Mononuclear cell (primary cell): ENCODE results near the gene PTPN11. TPM values are rescaled to one million over a fixed set of nuclear protein-coding genes. Genes with fewer than 3 reads are reported as not detected.
"Not testable (repeated sequence)": the region's sequence is repeated elsewhere in the genome, so short reads cannot be mapped to it uniquely, and the experiment has no call there.

Experiments
- H3K27me3 ChIP-seq: 2 replicates; pipeline ENCODE4 v1.6.0; 2011; ENCODE audit warnings: low read length, control low read depth; ENCODE audit not compliant: insufficient read depth
- H3K4me1 ChIP-seq: 2 replicates; pipeline ENCODE4 v1.5.1; 2011; ENCODE audit warnings: mild to moderate bottlenecking, low read length, control low read depth; ENCODE audit not compliant: insufficient read depth
- H3K4me3 ChIP-seq: 2 replicates; pipeline ENCODE4 v1.5.1; 2011; ENCODE audit warnings: mild to moderate bottlenecking, low read length, moderate library complexity
- H3K9me3 ChIP-seq: 2 replicates; pipeline ENCODE4 v1.5.1; 2011; ENCODE audit warnings: low read depth, mild to moderate bottlenecking, control low read depth, low read length
- total RNA-seq: library from RNA; depleted of rRNA; stranded (reverse); fragments of >200 nt; gene quantifications from one replicate; pipeline ENCODE4 v1.2.3, GENCODE V29; 2012

The PTPN11 gene
- total RNA-seq, 1 donor = 49.2 TPM

GRCh38 chr12:112401054-112401453 lies 17.7 kb upstream of the PTPN11 start:
- no peaks in the 10 kb centered on the region for H3K9me3 ChIP-seq
- no peaks in the 10 kb centered on the region for H3K4me1 ChIP-seq
- no peak overlapping the region for H3K4me3 ChIP-seq
- no peaks in the 10 kb centered on the region for H3K27me3 ChIP-seq

GRCh38 chr12:112401903-112402498 lies 16.7 kb upstream of the PTPN11 start:
- Histone ChIP-seq H3K27me3 (no peaks in the 10 kb centered on the region), H3K9me3 (no peaks in the 10 kb centered on the region), H3K4me1 (no peaks in the 10 kb centered on the region)

GRCh38 chr12:112406519-112407488 lies 11.9 kb upstream of the PTPN11 start:
- Histone ChIP-seq H3K9me3 (no peaks in the 10 kb centered on the region), H3K4me3 (no peak overlapping the region), H3K27me3 (no peaks in the 10 kb centered on the region), H3K4me1 (peaks cover 15% of the 10 kb centered on the region)

More at GRCh38 chr12:112401903-112402498, 16.7 kb upstream of the PTPN11 start:
- no peak overlapping the region for H3K4me3 ChIP-seq

- not testable (repeated sequence) for H3K4me3 ChIP-seq, H3K27me3 ChIP-seq, H3K9me3 ChIP-seq
- H3K4me1 ChIP-seq = peaks cover 15% of the 10 kb centered on the region
Measured at GRCh38 chr12:112407683-112408082, 11.1 kb upstream of the PTPN11 start.

GRCh38 chr12:112408621-112409020 lies 10.1 kb upstream of the PTPN11 start:
- Histone ChIP-seq H3K27me3 (no peaks in the 10 kb centered on the region), H3K4me1 (peaks cover 15% of the 10 kb centered on the region), H3K9me3 (no peaks in the 10 kb centered on the region), H3K4me3 (peak overlapping the region; percentile 86)

GRCh38 chr12:112409064-112409905 lies 9.5 kb upstream of the PTPN11 start, which contains the start of gene RPL6:
Gene RPL6 (minus strand): TSS chr12:112409605. CDS start chr12:112408656, 949 bp downstream.
- no peaks in the 10 kb centered on the region for H3K27me3 ChIP-seq
- H3K4me1 ChIP-seq = peaks cover 15% of the 10 kb centered on the region
- H3K4me3 ChIP-seq = peak within 1 kb of the TSS; percentile 86

GRCh38 chr12:112409906-112410244 lies 8.9 kb upstream of the PTPN11 start:
- peaks cover 15% of the 10 kb centered on the region for H3K4me1 ChIP-seq
- H3K27me3 ChIP-seq = no peaks in the 10 kb centered on the region
- no peak overlapping the region for H3K4me3 ChIP-seq
- H3K9me3 ChIP-seq = no peaks in the 10 kb centered on the region

More at GRCh38 chr12:112409064-112409905, 9.5 kb upstream of the PTPN11 start, which contains the start of gene RPL6:
- no peaks in the 10 kb centered on the region for H3K9me3 ChIP-seq

GRCh38 chr12:112413855-112414625 lies 4.7 kb upstream of the PTPN11 start:
- H3K4me1 ChIP-seq = peaks cover 8% of the 10 kb centered on the region
- H3K9me3 ChIP-seq = no peaks in the 10 kb centered on the region
- H3K27me3 ChIP-seq = no peaks in the 10 kb centered on the region
- no peak overlapping the region for H3K4me3 ChIP-seq

- not testable (repeated sequence) for H3K27me3 ChIP-seq, H3K4me3 ChIP-seq
Measured at GRCh38 chr12:112415457-112415856, 3.3 kb upstream of the PTPN11 start.

GRCh38 chr12:112418273-112418607 lies 507 bp upstream of the PTPN11 start:
- H3K4me1 ChIP-seq = peaks cover 31% of the 10 kb centered on the region
- no peaks in the 10 kb centered on the region for H3K27me3 ChIP-seq
- peak overlapping the region; percentile 97 for H3K4me3 ChIP-seq
- no peaks in the 10 kb centered on the region for H3K9me3 ChIP-seq

More at GRCh38 chr12:112415457-112415856, 3.3 kb upstream of the PTPN11 start:
- H3K9me3 ChIP-seq = not testable (repeated sequence)
- H3K4me1 ChIP-seq = peaks cover 20% of the 10 kb centered on the region

- H3K4me1 ChIP-seq = peaks cover 31% of the 10 kb centered on the region
Measured at GRCh38 chr12:112419297-112420133, 768 bp downstream of the PTPN11 start.

GRCh38 chr12:112420740-112421139 lies 2.0 kb downstream of the PTPN11 start:
- no peak overlapping the region for H3K4me3 ChIP-seq
- no peaks in the 10 kb centered on the region for H3K27me3 ChIP-seq
- H3K4me1 ChIP-seq = peaks cover 31% of the 10 kb centered on the region
- H3K9me3 ChIP-seq = no peaks in the 10 kb centered on the region

More at GRCh38 chr12:112419297-112420133, 768 bp downstream of the PTPN11 start:
- Histone ChIP-seq H3K9me3 (no peaks in the 10 kb centered on the region), H3K4me3 (peak overlapping the region; percentile 97), H3K27me3 (no peaks in the 10 kb centered on the region)

GRCh38 chr12:112421363-112421762 lies 2.6 kb downstream of the PTPN11 start:
- H3K4me3 ChIP-seq = no peak overlapping the region
- peaks cover 31% of the 10 kb centered on the region for H3K4me1 ChIP-seq
- H3K9me3 ChIP-seq = no peaks in the 10 kb centered on the region
- no peaks in the 10 kb centered on the region for H3K27me3 ChIP-seq
